Calu3 (cell line): Measurements from ENCODE around the gene ZNF670. TPM values are rescaled to one million over a fixed set of nuclear protein-coding genes. Genes with fewer than 3 reads are reported as not detected.

ENCODE experiments used
- BruUV-seq: library from RNA; stranded (reverse); fragments of 400-500 nt; replicated peaks from 2 replicates; lab custom pipeline; 2021; lab: Mats Ljungman, UMichigan
- CTCF ChIA-PET: fragments of 300-600 bp; sonication (Branson Sonifier 250); formaldehyde crosslinking; loops from one replicate; lab custom pipeline; 2022; ENCODE audit warnings: antibody characterized with exemption; lab: Charles Lee
- DNase-seq: peaks from one replicate; pipeline ENCODE4 v3.0.0; 2022
- H3K27ac Mint-ChIP-seq: one replicate; pipeline ENCODE4 v1.8.0; 2022; ENCODE audit warnings: mixed read lengths; ENCODE audit not compliant: unreplicated experiment
- H3K27me3 Mint-ChIP-seq: one replicate; pipeline ENCODE4 v1.8.0; 2022; ENCODE audit warnings: mixed read lengths; ENCODE audit not compliant: unreplicated experiment
- H3K36me3 Mint-ChIP-seq: one replicate; pipeline ENCODE4 v1.8.0; 2022; ENCODE audit warnings: mild to moderate bottlenecking, moderate library complexity, mixed read lengths; ENCODE audit not compliant: insufficient read depth, unreplicated experiment
- H3K4me1 Mint-ChIP-seq: one replicate; pipeline ENCODE4 v1.8.0; 2022; ENCODE audit warnings: mild to moderate bottlenecking, low read depth, mixed read lengths; ENCODE audit not compliant: unreplicated experiment
- H3K4me3 Mint-ChIP-seq: one replicate; pipeline ENCODE4 v1.8.0; 2022; ENCODE audit warnings: mild to moderate bottlenecking, low read depth, moderate library complexity, mixed read lengths; ENCODE audit not compliant: unreplicated experiment
- H3K9me3 Mint-ChIP-seq: one replicate; pipeline ENCODE4 v1.8.0; 2022; ENCODE audit warnings: low read depth, mixed read lengths; ENCODE audit not compliant: unreplicated experiment
- CTCF ChIP-seq: fragments of 200-600 bp; IDR thresholded peaks from one replicate; pipeline ENCODE4 v1.8.0; 2022; ENCODE audit warnings: antibody characterized with exemption; ENCODE audit not compliant: unreplicated experiment
- intact Hi-C: fragments of 100-400 bp; cut with micrococcal nuclease; formaldehyde crosslinking; loops from one replicate; pipeline ENCODE4 v1.10.0; 2022; ENCODE audit not compliant: unreplicated experiment
- total RNA-seq: library from RNA; stranded (reverse); gene quantifications from 2 replicates; pipeline ENCODE4 v1.2.3, GENCODE V29; 2022

The ZNF670 gene
- total RNA-seq, 1 experiment from 2014 or later = 6.1 TPM

GRCh38 chr1:247100676-247101279, 22.2 kb upstream of the ZNF670 start:
- TF ChIP-seq CTCF = no peak
- BruUV-seq = no TSS peak
- peaks cover 26% of the 10 kb centered on the region for H3K9me3 Mint-ChIP-seq
- peaks cover 29% of the 10 kb centered on the region for H3K36me3 Mint-ChIP-seq
- CTCF ChIA-PET = no interaction called here
- intact Hi-C loops = loop anchor here (10.0 kb wide), 1 partner anchor 166 kb away; the partner anchor contains the start of gene AHCTF1
- DNase-seq = no peak
- H3K27me3 Mint-ChIP-seq = no peaks in the 10 kb centered on the region
- peaks cover 6% of the 10 kb centered on the region for H3K4me1 Mint-ChIP-seq
- H3K4me3 Mint-ChIP-seq = no peak overlapping the region
- H3K27ac Mint-ChIP-seq = no peak overlapping the region

GRCh38 chr1:247096958-247097357, 18.3 kb upstream of the ZNF670 start:
- Mint-ChIP-seq H3K27ac (no peak overlapping the region), H3K4me3 (no peak overlapping the region), H3K36me3 (peaks cover 10% of the 10 kb centered on the region), H3K27me3 (no peaks in the 10 kb centered on the region), H3K9me3 (peaks cover 23% of the 10 kb centered on the region), H3K4me1 (no peaks in the 10 kb centered on the region)
- BruUV-seq = no TSS peak
- intact Hi-C loops = no loop called here
- TF ChIP-seq CTCF = no peak
- DNase-seq = no peak
- CTCF ChIA-PET = no interaction called here

- no TSS peak for BruUV-seq
- peaks cover 10% of the 10 kb centered on the region for H3K36me3 Mint-ChIP-seq
- no peak for TF ChIP-seq CTCF
- H3K4me3 Mint-ChIP-seq = no peak overlapping the region
- no peaks in the 10 kb centered on the region for H3K27me3 Mint-ChIP-seq
- H3K27ac Mint-ChIP-seq = no peak overlapping the region
- intact Hi-C loops = no loop called here
- no peaks in the 10 kb centered on the region for H3K4me1 Mint-ChIP-seq
- H3K9me3 Mint-ChIP-seq = peaks cover 24% of the 10 kb centered on the region
- no peak for DNase-seq
- CTCF ChIA-PET = no interaction called here
Measured at GRCh38 chr1:247096544-247096943, 17.9 kb upstream of the ZNF670 start.

DNA sequence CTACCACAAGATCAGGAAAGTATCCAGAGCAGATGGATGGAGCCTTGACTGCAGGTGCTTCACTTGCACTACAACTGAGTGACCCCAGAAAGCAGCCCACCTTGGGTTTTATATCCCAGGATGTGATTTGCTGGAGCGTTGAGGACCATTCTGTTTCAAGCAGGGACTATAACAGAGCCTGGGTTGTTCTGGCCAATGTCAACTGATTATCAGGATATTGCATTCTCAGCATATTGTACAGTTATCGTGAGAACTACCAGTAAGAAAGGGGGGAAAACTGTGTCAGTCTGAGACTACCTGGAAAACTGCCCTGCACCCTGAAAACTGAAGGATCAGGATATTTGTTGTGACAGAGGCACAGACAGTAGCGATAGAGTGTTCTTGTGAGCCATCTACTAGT, 17.5 kb upstream of the ZNF670 start:
- H3K9me3 Mint-ChIP-seq = peaks cover 24% of the 10 kb centered on the region
- intact Hi-C loops = no loop called here
- H3K27me3 Mint-ChIP-seq = no peaks in the 10 kb centered on the region
- DNase-seq = no peak
- H3K4me3 Mint-ChIP-seq = no peak overlapping the region
- no peak for TF ChIP-seq CTCF
- CTCF ChIA-PET = no interaction called here
- H3K36me3 Mint-ChIP-seq = peaks cover 10% of the 10 kb centered on the region
- no peaks in the 10 kb centered on the region for H3K4me1 Mint-ChIP-seq
- no peak overlapping the region for H3K27ac Mint-ChIP-seq
- BruUV-seq = no TSS peak
